ENCODE measurements around the gene EPB41L5.

EPB41L5 gene

GRCh38 chr2:120223034-120223912, 210.4 kb downstream of the EPB41L5 start, which contains the start of gene TMEM185B:
Gene TMEM185B, minus strand, starts transcription at chr2:120223400. Its CDS starts 424 bp downstream, at chr2:120222976.
- in situ Hi-C loops (cut with HindIII; ENCODE audit: low sequenced_read_pairs): no loop called here

GRCh38 chr2:120224256-120224655, 211.4 kb downstream of the EPB41L5 start:
- in situ Hi-C loops (cut with HindIII; ENCODE audit: low sequenced_read_pairs): no loop called here

GRCh38 chr2:120224735-120225548, 212.1 kb downstream of the EPB41L5 start:
- in situ Hi-C loops (cut with HindIII; ENCODE audit: low sequenced_read_pairs): no loop called here

- in situ Hi-C loops (cut with HindIII; ENCODE audit: low sequenced_read_pairs): no loop called here
Measured at GRCh38 chr2:120225549-120226065, 212.7 kb downstream of the EPB41L5 start.

GRCh38 chr2:120226316-120226715, 213.4 kb downstream of the EPB41L5 start:
- in situ Hi-C loops (cut with HindIII; ENCODE audit: low sequenced_read_pairs): no loop called here

- in situ Hi-C loops (cut with HindIII; ENCODE audit: low sequenced_read_pairs): no loop called here
Measured at GRCh38 chr2:120227111-120227991, 214.5 kb downstream of the EPB41L5 start.

GRCh38 chr2:120228503-120228902, 215.6 kb downstream of the EPB41L5 start:
- in situ Hi-C loops (cut with HindIII; ENCODE audit: low sequenced_read_pairs): no loop called here
